Activated CD8-positive, alpha-beta memory T cell treated with anti-CD3 and anti-CD28 coated beads for 36 hours (primary cell): ENCODE measurements around the gene DHX32. TPM values are rescaled to one million over a fixed set of nuclear protein-coding genes. Genes with fewer than 3 reads are reported as not detected.
"Not testable (repeated sequence)": the region's sequence is repeated elsewhere in the genome, so short reads cannot be mapped to it uniquely, and the experiment has no call there.

Source experiments
- CTCF ChIA-PET: fragments of 350-600 bp; sonication (Branson Sonifier 250); formaldehyde crosslinking; loops from one replicate; lab custom pipeline; 2021; ENCODE audit warnings: antibody characterized with exemption; lab: Charles Lee
- POLR2A ChIA-PET: fragments of 350-600 bp; sonication (Branson Sonifier 250); formaldehyde crosslinking; loops from one replicate; lab custom pipeline; 2021; ENCODE audit warnings: antibody characterized with exemption; lab: Charles Lee
- total RNA-seq, 2 experiments: library from RNA; stranded (reverse); gene quantifications; one replicate each; pipeline ENCODE4 v1.2.3, GENCODE V29; 2021

Gene DHX32
- total RNA-seq, 2 experiments from 2014 or later, result 21.1 to 22.7 TPM

GRCh38 chr10:125897317-125897716 is 16.2 kb upstream of the DHX32 start:
- POLR2A ChIA-PET, CTCF ChIA-PET: not testable (repeated sequence)

GRCh38 chr10:125896088-125896934 is 15.2 kb upstream of the DHX32 start, which contains the start of gene FANK1:
Gene FANK1, plus strand, starts transcription at chr10:125896564. Its CDS starts 79 bp downstream, at chr10:125896643.
- CTCF ChIA-PET, result not testable (repeated sequence)

GRCh38 chr10:125895130-125896087 is 14.3 kb upstream of the DHX32 start:
- CTCF ChIA-PET, POLR2A ChIA-PET: not testable (repeated sequence)

More at GRCh38 chr10:125896088-125896934, 15.2 kb upstream of the DHX32 start, which contains the start of gene FANK1:
- POLR2A ChIA-PET, result not testable (repeated sequence)

GRCh38 chr10:125894176-125894575 is 13.1 kb upstream of the DHX32 start:
- CTCF ChIA-PET, POLR2A ChIA-PET: not testable (repeated sequence)

- CTCF ChIA-PET, POLR2A ChIA-PET: not testable (repeated sequence)
These were observed 11.3 kb upstream of the DHX32 start for GRCh38 chr10:125892402-125892801.

- CTCF ChIA-PET, POLR2A ChIA-PET: not testable (repeated sequence)
These were observed 8.3 kb upstream of the DHX32 start for GRCh38 chr10:125889441-125889840.

- POLR2A ChIA-PET, result no interaction called here
- CTCF ChIA-PET, result interaction anchor here (0.6 kb wide), 1 partner anchor 55 kb away, joined by 3 read pairs; no protein-coding TSS in a partner anchor
These were observed 5.9 kb upstream of the DHX32 start for GRCh38 chr10:125886914-125887512.

GRCh38 chr10:125883211-125883610 is 2.1 kb upstream of the DHX32 start:
- POLR2A ChIA-PET, result no interaction called here

GRCh38 chr10:125882596-125882995 is 1.5 kb upstream of the DHX32 start:
- CTCF ChIA-PET, result no interaction called here
- POLR2A ChIA-PET, result interaction anchor here (0.6 kb wide), 2 partner anchors 23 to 28 kb away, joined by 5 to 10 read pairs; no protein-coding TSS in a partner anchor

More at GRCh38 chr10:125883211-125883610, 2.1 kb upstream of the DHX32 start:
- CTCF ChIA-PET, result no interaction called here

GRCh38 chr10:125880719-125881118 is 373 bp downstream of the DHX32 start:
- POLR2A ChIA-PET, result no interaction called here

GRCh38 chr10:125878957-125879835 is 1.9 kb downstream of the DHX32 start:
- ChIA-PET POLR2A (no interaction called here), CTCF (interaction anchor here (0.7 kb wide), 1 partner anchor 1802 kb away, joined by 3 read pairs; no protein-coding TSS in a partner anchor)

More at GRCh38 chr10:125880719-125881118, 373 bp downstream of the DHX32 start:
- CTCF ChIA-PET, result no interaction called here

GRCh38 chr10:125871338-125871737 is 9.8 kb downstream of the DHX32 start:
- ChIA-PET CTCF (no interaction called here), POLR2A (no interaction called here)

GRCh38 chr10:125868372-125868975 is 12.6 kb downstream of the DHX32 start:
- ChIA-PET POLR2A (no interaction called here), CTCF (interaction anchor here (1.3 kb wide), 1 partner anchor 9 kb away, joined by 3 read pairs; no protein-coding TSS in a partner anchor)

- CTCF ChIA-PET, result no interaction called here
- POLR2A ChIA-PET, result no interaction called here
These were observed 14.6 kb downstream of the DHX32 start for GRCh38 chr10:125866421-125867029.

GRCh38 chr10:125865120-125865519 is 16.0 kb downstream of the DHX32 start:
- POLR2A ChIA-PET, result no interaction called here
- CTCF ChIA-PET, result no interaction called here

GRCh38 chr10:125859128-125859817 is 21.8 kb downstream of the DHX32 start:
- POLR2A ChIA-PET, result no interaction called here

More at GRCh38 chr10:125859128-125859817, 21.8 kb downstream of the DHX32 start:
- CTCF ChIA-PET, result interaction anchor here (0.9 kb wide), 1 partner anchor 11 kb away, joined by 3 read pairs; no protein-coding TSS in a partner anchor
